Stimulated activated memory B cell treated with anti-CD40 and anti-IgM and Interleukin-4, amounts not matched to agents 10 μg/mL and 1 μg/mL and 100 μg/mL, for 72 hours (primary cell): ENCODE results near the gene PPP1R9B.

Experiments
- ATAC-seq: fragments of 150-1000 bp; cut with Tn5 transposase; 2 replicates; pipeline ENCODE4 v1.10.0; 2021
- H3K27ac Mint-ChIP-seq: one replicate; pipeline ENCODE4 v1.8.0; 2022; ENCODE audit warnings: mild to moderate bottlenecking, mixed read lengths
- H3K27me3 Mint-ChIP-seq: one replicate; pipeline ENCODE4 v1.8.0; 2022; ENCODE audit warnings: mixed read lengths
- H3K36me3 Mint-ChIP-seq: one replicate; pipeline ENCODE4 v1.8.0; 2022; ENCODE audit warnings: mixed read lengths
- H3K4me1 Mint-ChIP-seq: one replicate; pipeline ENCODE4 v1.8.0; 2022; ENCODE audit warnings: mixed read lengths
- H3K4me3 Mint-ChIP-seq: one replicate; pipeline ENCODE4 v1.8.0; 2022; ENCODE audit warnings: mild to moderate bottlenecking, moderate library complexity, mixed read lengths
- H3K9me3 Mint-ChIP-seq: one replicate; pipeline ENCODE4 v1.8.0; 2022; ENCODE audit warnings: mixed read lengths

The PPP1R9B gene

DNA sequence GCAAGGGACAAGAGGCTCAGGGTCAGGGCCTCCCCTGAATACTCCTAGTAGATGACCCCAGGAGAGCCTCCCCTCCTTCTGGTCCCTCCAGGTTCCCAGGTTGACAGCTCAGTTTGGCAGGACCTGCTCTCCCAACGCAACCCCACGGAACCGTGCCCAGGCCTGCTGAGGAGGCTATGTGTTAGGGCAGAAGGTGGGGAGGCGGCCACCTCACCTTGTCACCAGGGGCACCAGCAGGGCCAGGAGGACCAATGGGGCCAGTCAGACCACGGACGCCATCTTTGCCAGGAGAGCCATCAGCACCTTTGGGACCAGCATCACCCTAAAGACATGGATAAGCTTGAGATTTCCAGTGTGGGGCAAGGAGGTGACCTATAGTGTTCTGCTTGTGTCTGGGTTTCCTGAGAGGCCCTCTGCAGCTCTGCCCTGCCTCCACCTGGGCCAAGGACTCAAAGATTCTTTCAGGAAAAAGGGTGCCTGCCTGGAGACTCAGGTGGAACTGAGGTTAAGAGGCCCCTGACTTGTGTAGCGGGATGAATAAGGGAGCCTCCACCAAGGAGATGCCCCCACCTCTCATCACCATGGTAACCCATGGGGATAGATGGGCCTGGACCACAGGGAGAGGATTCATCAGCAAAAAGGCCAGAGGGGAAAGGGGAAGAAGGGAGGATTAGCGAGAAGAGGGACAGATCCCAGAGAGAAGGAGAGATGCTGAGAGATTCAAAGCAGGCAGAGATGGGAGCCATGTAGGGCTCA is 40.3 kb upstream of the PPP1R9B start:
- Mint-ChIP-seq H3K9me3 (no peaks in the 10 kb centered on the region), H3K27ac (no peak overlapping the region), H3K27me3 (peaks cover 39% of the 10 kb centered on the region), H3K4me1 (peaks cover 34% of the 10 kb centered on the region), H3K36me3 (no peaks in the 10 kb centered on the region), H3K4me3 (no peak overlapping the region)
- ATAC-seq: no peak

GRCh38 chr17:50190293-50190602 is 39.8 kb upstream of the PPP1R9B start:
- Mint-ChIP-seq H3K27ac (no peak overlapping the region), H3K4me3 (no peak overlapping the region), H3K4me1 (peaks cover 34% of the 10 kb centered on the region), H3K27me3 (peaks cover 34% of the 10 kb centered on the region), H3K36me3 (no peaks in the 10 kb centered on the region), H3K9me3 (no peaks in the 10 kb centered on the region)
- no peak for ATAC-seq

DNA sequence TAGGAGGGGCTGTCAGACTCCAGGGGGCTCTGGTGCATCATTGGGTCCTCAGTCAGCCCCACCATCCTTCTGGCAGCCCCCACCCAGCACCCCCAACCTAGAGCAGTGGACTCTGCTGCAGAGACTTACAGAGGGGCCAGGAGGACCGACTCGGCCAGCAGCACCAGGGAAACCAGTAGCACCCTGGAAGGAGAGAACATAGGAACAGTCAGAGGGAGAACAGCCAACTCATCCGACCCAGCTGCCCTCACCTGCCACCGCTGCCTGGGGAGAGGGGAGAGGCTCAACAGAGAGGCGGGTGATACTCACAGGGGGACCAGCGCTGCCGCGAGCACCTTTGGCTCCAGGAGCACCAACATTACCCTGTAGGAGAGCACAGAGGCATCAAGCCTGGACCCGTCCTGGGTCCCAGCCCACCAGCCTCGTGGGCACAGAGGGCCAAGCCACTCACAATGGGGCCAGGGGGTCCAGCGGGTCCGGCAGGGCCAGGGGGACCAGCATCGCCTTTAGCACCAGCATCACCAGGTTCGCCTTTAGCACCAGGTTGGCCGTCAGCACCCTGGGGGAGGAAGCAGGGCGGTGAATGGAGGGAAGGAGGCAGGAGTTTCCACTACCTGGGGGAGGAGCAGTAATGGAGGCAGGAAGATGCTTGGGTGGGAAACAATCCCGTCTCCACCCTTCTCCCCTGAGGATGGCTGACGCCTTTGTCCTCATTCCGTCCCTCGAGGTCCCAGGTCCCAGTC is 39.2 kb upstream of the PPP1R9B start:
- no peak for ATAC-seq
- no peaks in the 10 kb centered on the region for H3K36me3 Mint-ChIP-seq
- H3K9me3 Mint-ChIP-seq: no peaks in the 10 kb centered on the region
- peaks cover 38% of the 10 kb centered on the region for H3K4me1 Mint-ChIP-seq
- no peak overlapping the region for H3K4me3 Mint-ChIP-seq
- H3K27me3 Mint-ChIP-seq: peaks cover 33% of the 10 kb centered on the region
- H3K27ac Mint-ChIP-seq: no peak overlapping the region

GRCh38 chr17:50188921-50189549 is 38.6 kb upstream of the PPP1R9B start:
- Mint-ChIP-seq H3K27ac (no peak overlapping the region), H3K9me3 (no peaks in the 10 kb centered on the region), H3K36me3 (no peaks in the 10 kb centered on the region)

GRCh38 chr17:50188531-50188920 is 38.0 kb upstream of the PPP1R9B start:
- peaks cover 25% of the 10 kb centered on the region for H3K27me3 Mint-ChIP-seq

More at GRCh38 chr17:50188921-50189549, 38.6 kb upstream of the PPP1R9B start:
- ATAC-seq: no peak
- H3K4me3 Mint-ChIP-seq: no peak overlapping the region
- H3K4me1 Mint-ChIP-seq: peaks cover 42% of the 10 kb centered on the region
- peaks cover 30% of the 10 kb centered on the region for H3K27me3 Mint-ChIP-seq

GRCh38 chr17:50187751-50188530 is 37.5 kb upstream of the PPP1R9B start:
- ATAC-seq: no peak
- H3K4me1 Mint-ChIP-seq: peaks cover 42% of the 10 kb centered on the region
- H3K27me3 Mint-ChIP-seq: peaks cover 23% of the 10 kb centered on the region
- H3K27ac Mint-ChIP-seq: no peak overlapping the region
- no peaks in the 10 kb centered on the region for H3K36me3 Mint-ChIP-seq
- no peaks in the 10 kb centered on the region for H3K9me3 Mint-ChIP-seq
- no peak overlapping the region for H3K4me3 Mint-ChIP-seq

More at GRCh38 chr17:50188531-50188920, 38.0 kb upstream of the PPP1R9B start:
- Mint-ChIP-seq H3K4me1 (peaks cover 42% of the 10 kb centered on the region), H3K36me3 (no peaks in the 10 kb centered on the region), H3K4me3 (no peak overlapping the region), H3K27ac (no peak overlapping the region), H3K9me3 (no peaks in the 10 kb centered on the region)
- ATAC-seq: no peak

DNA sequence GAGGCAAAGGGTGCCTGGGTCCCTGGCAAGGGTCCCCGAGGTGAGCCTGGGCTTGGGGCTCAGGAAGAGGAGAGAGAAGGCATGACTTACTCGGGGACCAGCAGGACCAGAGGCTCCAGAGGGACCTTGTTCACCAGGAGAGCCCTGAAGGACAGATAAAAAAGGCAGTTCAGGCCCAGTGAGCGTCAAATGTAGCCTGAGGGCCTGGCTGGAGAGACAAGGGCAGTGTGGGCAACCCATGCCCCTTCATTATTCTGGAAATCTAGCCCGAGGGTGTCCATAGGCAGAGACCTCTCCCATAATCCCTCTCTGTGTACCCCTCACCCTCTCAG is 36.9 kb upstream of the PPP1R9B start:
- Mint-ChIP-seq H3K36me3 (no peaks in the 10 kb centered on the region), H3K4me1 (peaks cover 39% of the 10 kb centered on the region), H3K9me3 (no peaks in the 10 kb centered on the region), H3K4me3 (no peak overlapping the region), H3K27ac (no peak overlapping the region), H3K27me3 (peaks cover 23% of the 10 kb centered on the region)
- no peak for ATAC-seq

DNA sequence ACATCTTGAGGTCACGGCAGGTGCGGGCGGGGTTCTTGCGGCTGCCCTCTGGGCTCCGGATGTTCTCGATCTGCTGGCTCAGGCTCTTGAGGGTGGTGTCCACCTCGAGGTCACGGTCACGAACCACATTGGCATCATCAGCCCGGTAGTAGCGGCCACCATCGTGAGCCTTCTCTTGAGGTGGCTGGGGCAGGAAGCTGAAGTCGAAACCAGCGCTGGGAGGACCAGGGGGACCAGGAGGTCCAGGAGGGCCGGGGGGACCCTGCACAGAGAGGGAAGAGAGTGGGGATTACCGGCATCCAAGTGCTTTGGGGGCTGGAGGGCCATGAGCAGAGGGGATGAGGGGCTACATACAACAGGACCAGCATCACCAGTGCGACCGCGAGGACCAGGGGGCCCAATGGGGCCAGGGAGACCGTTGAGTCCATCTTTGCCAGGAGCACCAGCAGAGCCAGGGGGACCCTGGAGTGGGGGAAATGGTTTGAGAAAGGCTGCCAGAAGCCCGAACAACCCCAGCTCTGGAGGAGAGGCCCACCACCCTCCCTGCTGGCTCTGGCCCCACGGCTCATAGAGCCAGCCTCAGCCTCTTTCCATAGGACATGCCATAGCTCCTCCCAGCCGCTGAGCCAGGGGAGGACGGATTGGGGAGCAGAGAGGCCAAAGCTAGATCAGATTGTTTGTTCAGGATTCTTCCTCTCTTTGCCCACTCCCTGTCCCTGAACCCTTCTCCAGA is 36.4 kb upstream of the PPP1R9B start:
- Mint-ChIP-seq H3K27me3 (peaks cover 23% of the 10 kb centered on the region), H3K4me1 (peaks cover 36% of the 10 kb centered on the region), H3K36me3 (no peaks in the 10 kb centered on the region), H3K9me3 (no peaks in the 10 kb centered on the region), H3K27ac (no peak overlapping the region), H3K4me3 (no peak overlapping the region)
- ATAC-seq: no peak

DNA sequence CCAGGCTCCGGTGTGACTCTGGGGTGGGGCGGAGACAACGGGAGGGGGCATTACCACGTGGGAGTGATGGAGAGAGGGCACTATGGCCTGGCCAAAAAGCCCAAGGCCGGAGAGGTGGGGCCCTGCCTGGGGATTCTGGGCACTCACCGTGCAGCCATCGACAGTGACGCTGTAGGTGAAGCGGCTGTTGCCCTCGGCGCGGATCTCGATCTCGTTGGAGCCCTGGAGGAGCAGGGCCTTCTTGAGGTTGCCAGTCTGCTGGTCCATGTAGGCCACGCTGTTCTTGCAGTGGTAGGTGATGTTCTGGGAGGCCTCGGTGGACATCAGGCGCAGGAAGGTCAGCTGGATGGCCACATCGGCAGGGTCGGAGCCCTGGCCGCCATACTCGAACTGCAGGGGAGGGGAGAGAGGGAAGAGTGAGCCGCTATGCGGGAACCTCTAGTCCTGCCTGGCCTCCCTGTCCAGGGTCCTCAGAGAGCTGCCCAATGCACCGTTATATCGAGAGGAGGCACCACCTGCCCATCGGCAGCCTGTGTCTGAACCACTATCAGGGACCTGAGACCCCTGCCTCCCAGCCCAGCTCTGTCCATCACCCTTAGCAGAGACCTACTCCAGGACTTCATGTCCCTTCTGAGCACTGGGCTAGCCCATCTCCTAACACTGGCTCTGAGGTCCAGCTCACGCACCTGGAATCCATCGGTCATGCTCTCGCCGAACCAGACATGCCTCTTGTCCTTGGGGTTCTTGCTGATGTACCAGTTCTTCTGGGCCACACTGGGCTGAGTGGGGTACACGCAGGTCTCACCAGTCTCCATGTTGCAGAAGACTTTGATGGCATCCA is 35.4 kb upstream of the PPP1R9B start:
- H3K4me1 Mint-ChIP-seq: peaks cover 36% of the 10 kb centered on the region
- H3K36me3 Mint-ChIP-seq: no peaks in the 10 kb centered on the region
- peaks cover 23% of the 10 kb centered on the region for H3K27me3 Mint-ChIP-seq
- no peak overlapping the region for H3K4me3 Mint-ChIP-seq
- H3K27ac Mint-ChIP-seq: no peak overlapping the region
- H3K9me3 Mint-ChIP-seq: no peaks in the 10 kb centered on the region
- no peak for ATAC-seq

DNA sequence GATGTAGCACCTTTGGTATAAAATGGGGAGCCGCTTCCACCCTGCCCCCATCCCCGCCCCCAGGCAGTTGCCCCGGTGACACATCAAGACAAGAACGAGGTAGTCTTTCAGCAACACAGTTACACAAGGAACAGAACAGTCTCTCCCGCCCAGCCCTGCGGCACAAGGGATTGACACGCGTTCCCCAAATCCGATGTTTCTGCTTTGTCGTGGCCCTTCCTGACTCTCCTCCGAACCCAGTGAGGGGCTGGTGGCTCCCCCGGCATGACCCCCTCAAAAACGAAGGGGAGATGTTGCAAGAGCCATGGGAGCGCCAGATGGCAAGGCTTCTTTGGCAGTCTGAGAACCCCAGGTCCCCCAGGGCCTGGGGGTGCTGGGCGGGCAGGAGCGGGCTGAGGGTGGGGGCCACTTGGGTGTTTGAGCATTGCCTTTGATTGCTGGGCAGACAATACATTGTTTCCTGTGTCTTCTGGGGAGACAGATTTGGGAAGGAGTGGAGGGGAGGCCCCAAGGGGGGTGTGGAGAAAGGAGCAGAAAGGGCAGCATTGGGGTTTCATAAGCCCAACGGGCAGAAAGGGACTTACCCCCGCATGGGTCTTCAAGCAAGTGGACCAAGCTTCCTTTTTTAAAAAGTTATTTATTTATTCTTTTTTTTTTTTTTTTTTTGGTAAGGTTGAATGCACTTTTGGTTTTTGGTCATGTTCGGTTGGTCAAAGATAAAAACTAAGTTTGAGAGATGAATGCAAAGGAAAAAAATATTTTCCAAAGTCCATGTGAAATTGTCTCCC is 34.3 kb upstream of the PPP1R9B start:
- Mint-ChIP-seq H3K4me3 (no peak overlapping the region), H3K27ac (no peak overlapping the region), H3K4me1 (peaks cover 36% of the 10 kb centered on the region), H3K36me3 (no peaks in the 10 kb centered on the region), H3K27me3 (peaks cover 17% of the 10 kb centered on the region), H3K9me3 (no peaks in the 10 kb centered on the region)
- no peak for ATAC-seq

GRCh38 chr17:50184064-50184463 is 33.6 kb upstream of the PPP1R9B start:
- Mint-ChIP-seq H3K27ac (peak overlapping the region; percentile 15), H3K4me3 (peak overlapping the region; percentile 52), H3K36me3 (no peaks in the 10 kb centered on the region), H3K4me1 (peaks cover 36% of the 10 kb centered on the region), H3K9me3 (no peaks in the 10 kb centered on the region), H3K27me3 (peaks cover 10% of the 10 kb centered on the region)
- no peak for ATAC-seq

DNA sequence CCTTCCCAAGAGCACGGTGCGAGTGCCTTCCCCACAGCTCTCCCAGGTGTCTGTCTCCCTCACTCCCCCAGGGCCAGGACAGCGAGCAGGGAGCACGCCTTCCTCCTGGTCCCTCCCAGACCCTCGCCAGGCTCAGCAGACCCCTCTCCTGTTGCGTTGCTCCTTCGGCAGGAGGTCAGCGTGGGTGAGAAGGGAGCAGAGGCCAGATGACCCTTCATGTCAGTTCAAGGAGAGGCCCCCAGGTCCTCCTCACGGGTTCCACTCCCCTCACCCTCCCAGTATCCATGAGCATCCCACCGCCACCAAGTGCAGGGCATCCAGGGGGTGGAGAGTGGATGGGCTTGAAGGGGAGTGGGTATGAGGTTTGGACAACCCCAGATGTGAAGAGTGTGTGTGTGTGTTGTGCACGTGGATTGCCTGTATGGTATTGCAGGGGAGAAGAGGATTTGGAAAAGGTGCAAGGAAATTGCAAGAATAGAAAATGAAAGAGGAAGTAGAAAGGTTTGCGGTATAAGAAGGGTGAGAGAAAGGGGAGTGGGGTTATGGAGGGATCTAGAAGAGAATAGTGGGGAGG is 33.0 kb upstream of the PPP1R9B start:
- Mint-ChIP-seq H3K9me3 (no peaks in the 10 kb centered on the region), H3K36me3 (no peaks in the 10 kb centered on the region), H3K27ac (peak overlapping the region; percentile 15), H3K4me3 (peak overlapping the region; percentile 52), H3K27me3 (peaks cover 4% of the 10 kb centered on the region), H3K4me1 (peaks cover 39% of the 10 kb centered on the region)
- no peak for ATAC-seq

GRCh38 chr17:50182783-50183420 is 32.4 kb upstream of the PPP1R9B start:
- no peaks in the 10 kb centered on the region for H3K36me3 Mint-ChIP-seq
- H3K4me1 Mint-ChIP-seq: peaks cover 45% of the 10 kb centered on the region
- H3K9me3 Mint-ChIP-seq: no peaks in the 10 kb centered on the region
- ATAC-seq: no peak
- H3K27ac Mint-ChIP-seq: peak overlapping the region; percentile 15
- H3K27me3 Mint-ChIP-seq: no peaks in the 10 kb centered on the region
- no peak overlapping the region for H3K4me3 Mint-ChIP-seq
